Panc1 (cell line): Measurements from ENCODE around the gene OLIG2.

ENCODE experiments used
- POLR2AphosphoS5 ChIP-seq: IDR thresholded peaks from 2 replicates; pipeline ENCODE4 v1.6.1; 2012; ENCODE audit warnings: mild to moderate bottlenecking, low read depth, low read length, moderate library complexity
- SIN3A ChIP-seq: IDR thresholded peaks from 2 replicates; pipeline ENCODE4 v1.6.1; 2012; ENCODE audit warnings: low read depth, mild to moderate bottlenecking, low read length, moderate library complexity, borderline replicate concordance; ENCODE audit not compliant: insufficient read depth
- TCF7L2 ChIP-seq: IDR thresholded peaks from 2 replicates; pipeline ENCODE4 v1.6.1; 2011; ENCODE audit warnings: mild to moderate bottlenecking, low read depth, low read length, inconsistent platforms
- TF ChIP-seq, protein P1 (sequence below): fragments of 450-650 bp; IDR thresholded peaks from 2 replicates; pipeline ENCODE4 v1.5.1; 2017; ENCODE audit warnings: mild to moderate bottlenecking
- TF ChIP-seq, protein P2 (sequence below), 2 experiments: IDR thresholded peaks; 2 replicates each; pipeline ENCODE4 v1.6.1; 2011 to 2012; ENCODE audit warnings: low read depth in 2 of 2, control low read depth in 1 of 2, low read length in 1 of 2, mild to moderate bottlenecking in 1 of 2, moderate library complexity in 1 of 2; ENCODE audit not compliant: insufficient read depth in 1 of 2

DNA sequence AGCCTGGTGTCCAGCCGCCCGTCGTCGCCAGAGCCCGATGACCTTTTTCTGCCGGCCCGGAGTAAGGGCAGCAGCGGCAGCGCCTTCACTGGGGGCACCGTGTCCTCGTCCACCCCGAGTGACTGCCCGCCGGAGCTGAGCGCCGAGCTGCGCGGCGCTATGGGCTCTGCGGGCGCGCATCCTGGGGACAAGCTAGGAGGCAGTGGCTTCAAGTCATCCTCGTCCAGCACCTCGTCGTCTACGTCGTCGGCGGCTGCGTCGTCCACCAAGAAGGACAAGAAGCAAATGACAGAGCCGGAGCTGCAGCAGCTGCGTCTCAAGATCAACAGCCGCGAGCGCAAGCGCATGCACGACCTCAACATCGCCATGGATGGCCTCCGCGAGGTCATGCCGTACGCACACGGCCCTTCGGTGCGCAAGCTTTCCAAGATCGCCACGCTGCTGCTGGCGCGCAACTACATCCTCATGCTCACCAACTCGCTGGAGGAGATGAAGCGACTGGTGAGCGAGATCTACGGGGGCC, 1.2 kb downstream of the OLIG2 start:
- no peak for TF ChIP-seq POLR2AphosphoS5
- TF ChIP-seq, protein P1, sequence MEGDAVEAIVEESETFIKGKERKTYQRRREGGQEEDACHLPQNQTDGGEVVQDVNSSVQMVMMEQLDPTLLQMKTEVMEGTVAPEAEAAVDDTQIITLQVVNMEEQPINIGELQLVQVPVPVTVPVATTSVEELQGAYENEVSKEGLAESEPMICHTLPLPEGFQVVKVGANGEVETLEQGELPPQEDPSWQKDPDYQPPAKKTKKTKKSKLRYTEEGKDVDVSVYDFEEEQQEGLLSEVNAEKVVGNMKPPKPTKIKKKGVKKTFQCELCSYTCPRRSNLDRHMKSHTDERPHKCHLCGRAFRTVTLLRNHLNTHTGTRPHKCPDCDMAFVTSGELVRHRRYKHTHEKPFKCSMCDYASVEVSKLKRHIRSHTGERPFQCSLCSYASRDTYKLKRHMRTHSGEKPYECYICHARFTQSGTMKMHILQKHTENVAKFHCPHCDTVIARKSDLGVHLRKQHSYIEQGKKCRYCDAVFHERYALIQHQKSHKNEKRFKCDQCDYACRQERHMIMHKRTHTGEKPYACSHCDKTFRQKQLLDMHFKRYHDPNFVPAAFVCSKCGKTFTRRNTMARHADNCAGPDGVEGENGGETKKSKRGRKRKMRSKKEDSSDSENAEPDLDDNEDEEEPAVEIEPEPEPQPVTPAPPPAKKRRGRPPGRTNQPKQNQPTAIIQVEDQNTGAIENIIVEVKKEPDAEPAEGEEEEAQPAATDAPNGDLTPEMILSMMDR = no peak
- TF ChIP-seq, protein P2, sequence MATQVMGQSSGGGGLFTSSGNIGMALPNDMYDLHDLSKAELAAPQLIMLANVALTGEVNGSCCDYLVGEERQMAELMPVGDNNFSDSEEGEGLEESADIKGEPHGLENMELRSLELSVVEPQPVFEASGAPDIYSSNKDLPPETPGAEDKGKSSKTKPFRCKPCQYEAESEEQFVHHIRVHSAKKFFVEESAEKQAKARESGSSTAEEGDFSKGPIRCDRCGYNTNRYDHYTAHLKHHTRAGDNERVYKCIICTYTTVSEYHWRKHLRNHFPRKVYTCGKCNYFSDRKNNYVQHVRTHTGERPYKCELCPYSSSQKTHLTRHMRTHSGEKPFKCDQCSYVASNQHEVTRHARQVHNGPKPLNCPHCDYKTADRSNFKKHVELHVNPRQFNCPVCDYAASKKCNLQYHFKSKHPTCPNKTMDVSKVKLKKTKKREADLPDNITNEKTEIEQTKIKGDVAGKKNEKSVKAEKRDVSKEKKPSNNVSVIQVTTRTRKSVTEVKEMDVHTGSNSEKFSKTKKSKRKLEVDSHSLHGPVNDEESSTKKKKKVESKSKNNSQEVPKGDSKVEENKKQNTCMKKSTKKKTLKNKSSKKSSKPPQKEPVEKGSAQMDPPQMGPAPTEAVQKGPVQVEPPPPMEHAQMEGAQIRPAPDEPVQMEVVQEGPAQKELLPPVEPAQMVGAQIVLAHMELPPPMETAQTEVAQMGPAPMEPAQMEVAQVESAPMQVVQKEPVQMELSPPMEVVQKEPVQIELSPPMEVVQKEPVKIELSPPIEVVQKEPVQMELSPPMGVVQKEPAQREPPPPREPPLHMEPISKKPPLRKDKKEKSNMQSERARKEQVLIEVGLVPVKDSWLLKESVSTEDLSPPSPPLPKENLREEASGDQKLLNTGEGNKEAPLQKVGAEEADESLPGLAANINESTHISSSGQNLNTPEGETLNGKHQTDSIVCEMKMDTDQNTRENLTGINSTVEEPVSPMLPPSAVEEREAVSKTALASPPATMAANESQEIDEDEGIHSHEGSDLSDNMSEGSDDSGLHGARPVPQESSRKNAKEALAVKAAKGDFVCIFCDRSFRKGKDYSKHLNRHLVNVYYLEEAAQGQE (IDR thresholded peaks at IDR 0.05; ENCODE audit: insufficient read depth in 1 of 2, low read depth in 2 of 2, low read length in 1 of 2) = no peak
- TF ChIP-seq TCF7L2 = no peak
- no peak for TF ChIP-seq SIN3A
